Gastroesophageal sphincter (tissue), 3 donors: ENCODE results near the gene IFNL3.

Experiments
- CTCF ChIP-seq, 4 experiments: fragments of 200-600 bp in 2 of 4; fragments of 450-650 bp in 2 of 4; sonication (generic) in 1 of 4; IDR thresholded peaks; one replicate each; pipeline ENCODE4 v1.5.1; 2017 to 2019; ENCODE audit warnings: antibody characterized with exemption in 4 of 4, mild to moderate bottlenecking in 2 of 4, moderate library complexity in 2 of 4
- POLR2AphosphoS5 ChIP-seq: sonication (generic); formaldehyde crosslinking; IDR thresholded peaks from one replicate; pipeline ENCODE4 v1.6.1; 2017; ENCODE audit warnings: antibody characterized with exemption

- TF ChIP-seq CTCF (IDR thresholded peaks at IDR 0.05) (no peak), POLR2AphosphoS5 (no peak)
Observed at GRCh38 chr19:39200066-39200802, 44.6 kb downstream of the IFNL3 start.
